GM18873 (cell line): ENCODE results near the gene AJAP1.
"Not testable (repeated sequence)": the region's sequence is repeated elsewhere in the genome, so short reads cannot be mapped to it uniquely, and the experiment has no call there.

Experiments used
- ATAC-seq: cut with Tn5 transposase; IDR thresholded peaks from one replicate; pipeline ENCODE4 v1.9.1; 2021; ENCODE audit warnings: mild to moderate bottlenecking, moderate library complexity, moderate number of reproducible peaks; ENCODE audit not compliant: unreplicated experiment, low FRiP score

The AJAP1 gene

DNA sequence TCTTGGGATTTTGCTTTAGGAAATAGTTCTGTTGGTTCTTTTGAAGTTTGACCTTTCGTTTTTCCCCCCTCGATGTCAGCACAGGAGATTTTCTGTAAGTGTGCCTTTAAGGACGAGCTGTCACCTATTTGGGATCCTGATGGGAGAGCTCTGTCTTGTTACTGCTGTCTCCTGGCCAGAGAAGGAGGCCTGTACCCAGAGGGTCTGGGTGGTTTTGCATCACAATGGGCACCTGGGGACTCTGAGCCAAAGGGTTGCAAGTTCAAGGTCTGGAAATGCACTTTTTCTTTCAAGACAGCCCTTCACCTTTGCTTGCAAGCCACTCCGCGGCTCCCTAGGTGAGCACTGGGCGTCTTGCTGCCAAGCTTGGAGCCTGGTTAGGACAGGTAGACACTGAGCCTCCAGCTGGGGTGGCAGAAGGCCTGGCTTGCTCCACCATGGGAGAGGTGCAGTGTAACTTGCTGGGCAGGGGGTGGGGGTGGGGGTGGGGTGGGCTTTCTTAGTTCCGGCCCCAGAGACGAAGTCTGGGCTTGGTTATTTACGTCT lies 2.9 kb downstream of the AJAP1 start:
- ATAC-seq: no peak

DNA sequence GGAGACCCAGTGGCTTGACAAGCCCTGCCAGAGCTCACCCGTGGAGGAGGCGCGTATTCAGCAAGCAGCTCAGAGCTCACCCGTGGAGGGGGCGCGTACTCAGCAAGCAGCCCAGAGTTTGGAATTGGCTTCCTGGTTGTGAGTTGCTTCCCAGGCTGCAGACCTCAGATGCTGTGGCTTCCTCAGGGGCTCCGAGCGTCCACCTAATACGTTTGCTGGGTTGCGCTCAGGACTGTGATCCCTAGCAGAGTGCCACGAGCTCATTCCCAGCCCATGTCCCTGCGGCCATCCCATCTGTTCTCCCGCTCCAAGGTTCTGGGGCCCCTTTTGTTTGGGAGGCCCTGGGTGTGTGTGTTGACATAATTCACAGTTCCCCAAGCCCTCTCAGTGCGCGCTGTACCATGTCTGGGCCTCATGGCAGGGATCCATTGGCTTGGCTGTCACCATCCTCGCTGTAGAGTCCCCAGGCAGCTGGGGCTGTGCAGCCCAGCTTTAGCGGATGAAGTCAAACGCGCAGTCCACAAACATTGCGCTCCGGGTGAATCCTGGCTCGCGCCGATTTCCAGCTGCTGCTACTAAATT lies 3.6 kb downstream of the AJAP1 start:
- ATAC-seq: no peak

DNA sequence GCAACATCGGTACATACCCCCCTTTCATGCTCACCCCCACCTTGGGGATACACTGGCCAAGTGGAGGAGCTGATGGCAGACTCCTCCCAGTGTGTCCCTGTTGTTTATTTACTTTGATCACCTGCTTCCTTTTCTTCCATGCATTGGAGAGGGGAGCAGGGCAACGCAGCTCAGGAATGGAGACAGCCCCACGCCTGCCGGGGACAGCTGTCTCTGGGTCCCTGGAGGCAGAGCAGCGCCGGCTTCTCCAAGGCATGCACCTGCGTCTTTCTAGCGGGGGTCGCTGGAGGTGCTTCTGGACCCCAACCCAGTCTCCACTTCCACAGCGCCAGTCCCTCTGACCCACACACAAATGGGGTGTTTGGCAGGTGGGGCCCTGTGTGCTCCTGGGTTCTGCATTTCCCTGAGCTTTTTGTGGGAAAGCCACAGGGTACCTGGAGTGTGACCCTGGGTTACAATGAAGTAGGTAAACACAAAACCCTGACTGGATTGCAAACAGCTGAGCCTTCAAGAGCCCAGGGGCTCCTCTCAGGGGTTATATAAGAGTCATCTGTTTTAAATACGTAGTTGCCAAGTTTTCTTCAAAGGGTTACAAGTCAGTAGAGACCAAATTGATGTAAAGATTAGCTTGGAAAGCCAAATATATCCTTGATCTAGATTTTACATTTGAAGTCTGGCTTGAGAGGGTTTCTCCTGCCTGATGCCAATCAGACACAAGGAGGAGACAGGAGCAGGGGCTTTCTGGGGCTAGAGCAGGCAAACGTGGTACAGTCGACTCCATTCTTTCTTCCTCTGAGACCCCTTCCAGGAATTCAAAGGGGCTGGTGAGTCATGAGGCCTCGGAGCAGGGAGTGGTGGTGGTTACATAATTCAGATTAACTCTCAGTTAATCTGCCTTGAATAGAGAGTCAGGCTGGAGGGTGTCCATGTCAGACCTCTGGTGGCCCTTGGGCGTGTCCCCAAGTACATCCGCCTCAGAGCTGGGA lies 4.5 kb downstream of the AJAP1 start:
- no peak for ATAC-seq

DNA sequence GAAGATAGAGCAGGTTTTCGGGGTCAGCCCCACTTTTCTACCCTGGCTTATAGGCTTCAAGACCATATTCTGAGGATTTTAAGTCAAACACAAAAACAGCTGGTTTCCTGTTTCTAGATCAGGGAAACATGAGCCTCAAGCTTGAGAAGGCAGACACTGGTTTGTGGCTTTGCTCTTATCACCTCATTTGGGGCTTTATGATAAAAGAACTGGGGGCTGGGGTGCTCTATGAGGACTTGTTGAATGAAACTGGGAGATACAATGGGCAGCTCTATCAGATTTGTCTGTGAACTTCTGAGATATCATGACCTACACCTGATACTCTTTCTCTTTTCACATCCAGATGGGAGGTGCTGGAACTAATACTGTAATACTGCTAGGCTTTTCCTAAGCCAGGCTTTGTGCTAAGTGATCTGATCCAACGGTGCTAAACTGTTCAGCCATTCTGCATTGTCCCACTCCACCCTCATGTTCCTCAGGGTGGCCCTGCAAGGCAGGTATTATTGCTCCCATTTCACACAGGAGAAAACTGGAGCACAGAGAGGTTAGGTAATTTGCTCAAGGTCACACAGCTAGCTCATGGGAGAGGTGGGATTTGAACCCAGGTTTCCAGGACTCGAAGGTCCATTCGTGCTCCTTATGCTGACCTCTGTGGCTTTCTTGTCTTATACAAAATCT lies 6.6 kb downstream of the AJAP1 start:
- no peak for ATAC-seq

DNA sequence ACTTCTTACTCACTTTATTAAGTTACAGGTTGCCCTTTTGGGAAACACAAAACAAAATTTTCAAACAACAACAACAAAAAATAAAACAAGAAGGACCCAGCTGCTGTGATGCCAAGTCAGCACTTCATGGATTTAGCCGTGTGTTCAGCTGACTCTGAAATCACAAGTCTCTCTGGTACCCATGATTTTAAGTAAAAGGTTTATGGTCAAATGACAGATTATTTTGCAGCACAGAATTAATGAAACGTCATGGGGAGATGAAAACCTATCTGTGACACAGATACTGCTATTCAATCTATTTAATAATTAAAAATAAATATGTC lies 7.1 kb downstream of the AJAP1 start:
- no peak for ATAC-seq

DNA sequence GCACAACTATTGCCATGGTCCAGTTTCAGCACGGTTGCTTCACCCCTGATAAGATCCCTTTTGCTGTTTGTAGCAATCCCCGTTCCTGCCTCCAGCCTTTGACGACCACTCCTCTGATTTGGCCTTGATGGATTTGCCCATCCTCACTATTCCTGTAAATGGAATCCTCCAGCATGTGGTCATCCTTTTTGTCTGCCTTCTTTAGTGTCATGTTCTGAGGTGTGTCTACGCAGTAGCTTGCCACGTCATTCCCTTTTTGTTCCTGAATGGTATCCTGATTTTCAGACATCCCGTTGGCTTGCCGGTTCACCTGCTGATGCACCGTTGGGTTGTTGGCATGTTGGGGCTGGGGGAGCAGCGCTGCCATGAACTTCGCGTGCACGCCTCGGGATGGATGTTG lies 7.8 kb downstream of the AJAP1 start:
- ATAC-seq: no peak

- ATAC-seq: no peak
These were observed 8.3 kb downstream of the AJAP1 start for GRCh38 chr1:4662723-4663122.

DNA sequence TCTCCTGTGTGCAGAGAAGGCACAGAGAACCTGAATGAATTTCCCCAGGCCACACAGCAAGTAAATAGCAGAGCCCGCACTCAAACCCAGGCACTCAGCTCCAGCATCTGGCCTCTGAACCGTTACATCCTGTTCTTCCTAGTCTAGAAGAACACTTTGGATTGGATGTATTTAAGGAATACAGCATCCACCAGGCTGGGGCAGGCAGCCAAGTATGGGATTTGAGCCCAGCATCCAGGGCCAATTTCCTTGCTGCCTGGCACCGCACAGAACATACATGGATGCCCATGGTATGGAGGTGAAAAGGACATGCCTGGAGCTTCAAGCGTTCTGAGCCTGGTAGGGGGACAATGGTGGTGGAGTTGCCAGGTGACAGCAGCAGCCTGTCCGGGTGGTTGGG lies 9.7 kb downstream of the AJAP1 start:
- ATAC-seq: no peak

GRCh38 chr1:4664606-4665005 lies 10.2 kb downstream of the AJAP1 start:
- ATAC-seq: no peak

DNA sequence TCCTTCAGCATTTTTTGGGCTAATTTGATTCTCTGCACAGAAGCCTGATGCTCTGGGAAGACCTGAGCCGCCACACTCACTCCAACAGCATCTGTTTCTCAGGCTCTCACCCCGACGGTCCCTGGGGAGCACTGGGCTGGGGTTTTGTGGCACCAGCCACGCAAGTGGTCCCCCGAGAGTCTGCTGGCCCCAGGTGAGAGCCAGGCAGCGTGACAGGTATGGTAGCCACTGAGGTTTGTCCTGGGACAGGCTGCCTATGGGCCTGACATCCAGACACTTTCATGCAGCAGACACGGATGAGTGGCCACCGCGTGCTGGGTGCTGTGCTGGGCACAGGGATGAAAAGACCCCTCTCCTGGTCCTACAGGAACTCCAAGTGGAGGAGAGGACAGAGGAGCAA lies 11.0 kb downstream of the AJAP1 start:
- no peak for ATAC-seq

GRCh38 chr1:4666683-4667082 lies 12.3 kb downstream of the AJAP1 start:
- ATAC-seq: not testable (repeated sequence)

DNA sequence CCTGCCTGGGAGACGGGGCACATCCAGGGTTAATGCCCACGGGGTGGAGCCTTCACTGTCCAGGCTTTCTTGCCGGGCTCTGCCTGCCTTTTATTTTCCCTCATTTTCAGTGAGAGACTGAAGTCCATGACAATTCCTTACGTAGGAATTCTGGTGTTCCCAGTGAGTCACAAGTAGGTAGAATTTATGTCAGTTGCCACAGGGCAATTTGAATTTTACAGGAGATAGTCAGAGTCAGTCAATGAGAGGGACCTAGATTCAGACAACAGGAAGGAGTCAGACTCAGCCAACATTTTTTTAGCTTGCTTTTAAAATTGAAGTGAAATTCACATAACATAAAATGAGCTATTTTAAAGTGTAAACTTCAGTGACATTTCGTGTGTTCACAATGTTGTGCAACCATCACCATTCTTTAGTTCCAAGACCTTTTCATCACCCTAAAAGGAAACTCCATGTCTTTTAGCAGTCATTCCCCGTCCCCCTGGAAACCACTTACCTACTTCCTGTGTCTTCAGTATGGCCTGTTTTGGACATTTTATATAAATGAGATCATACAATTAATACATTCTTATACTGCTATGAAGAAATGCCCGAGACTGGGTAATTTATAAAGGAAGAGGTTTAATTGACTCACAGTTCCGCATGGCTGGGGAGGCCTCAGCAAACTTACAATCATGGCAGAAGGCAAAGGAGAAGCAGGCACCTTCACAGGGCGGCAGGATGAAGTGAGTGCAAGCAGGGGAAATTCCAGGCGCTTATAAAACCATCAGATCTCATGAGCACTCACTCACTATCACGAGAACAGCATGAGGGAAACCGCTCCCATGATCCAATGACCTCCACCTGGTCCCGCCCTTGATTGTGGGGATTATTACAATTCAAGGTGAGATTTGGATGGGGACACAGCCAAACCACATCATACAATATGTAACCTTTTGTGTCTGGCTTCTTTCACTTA lies 14.6 kb downstream of the AJAP1 start:
- ATAC-seq: no peak

GRCh38 chr1:4670265-4670664 lies 15.9 kb downstream of the AJAP1 start:
- ATAC-seq: no peak

DNA sequence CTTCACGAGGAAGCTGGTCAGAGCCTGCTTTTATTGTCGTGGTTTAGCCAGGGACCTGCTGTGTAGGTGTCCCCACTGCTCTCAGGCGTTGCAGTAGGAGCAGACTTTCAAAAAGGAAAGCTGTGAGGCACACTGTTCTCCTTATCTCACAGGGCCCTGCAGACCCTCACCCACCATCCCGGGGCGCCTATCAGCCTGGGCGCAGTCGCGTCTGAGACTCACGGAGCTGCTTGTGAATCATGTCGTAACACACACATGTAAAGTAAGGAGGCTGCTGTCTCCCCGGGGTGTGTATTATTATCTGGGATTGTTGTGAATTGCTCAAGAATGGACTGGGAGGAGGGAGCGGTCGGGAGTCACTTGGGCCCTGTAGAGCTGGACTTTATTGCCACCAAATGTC lies 17.4 kb downstream of the AJAP1 start:
- no peak for ATAC-seq

- ATAC-seq: no peak
These were observed 19.1 kb downstream of the AJAP1 start for GRCh38 chr1:4673494-4673893.

GRCh38 chr1:4674117-4674516 lies 19.7 kb downstream of the AJAP1 start:
- ATAC-seq: no peak

- ATAC-seq: no peak
These were observed 20.3 kb downstream of the AJAP1 start for GRCh38 chr1:4674676-4675075.

GRCh38 chr1:4675454-4676186 lies 21.2 kb downstream of the AJAP1 start:
- no peak for ATAC-seq

DNA sequence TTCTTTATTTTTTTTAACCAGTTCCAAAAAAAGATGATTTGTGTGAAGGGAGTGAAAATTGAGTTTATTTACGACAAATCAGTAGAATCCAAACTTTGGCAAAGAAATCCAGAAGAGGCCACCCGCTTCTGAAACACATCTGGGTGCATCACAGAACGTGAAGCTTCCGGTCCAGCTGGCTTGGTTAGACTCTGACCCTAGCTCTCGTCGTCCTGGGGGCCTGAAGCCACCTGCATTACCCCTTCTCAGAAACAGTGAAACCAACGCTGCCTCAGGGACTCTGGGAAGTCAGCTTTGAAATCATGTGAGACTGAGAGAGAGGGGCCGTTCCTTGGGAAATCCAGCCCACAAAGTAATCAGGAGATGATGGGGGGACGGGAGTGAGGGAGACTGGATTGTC lies 21.8 kb downstream of the AJAP1 start:
- ATAC-seq: no peak

DNA sequence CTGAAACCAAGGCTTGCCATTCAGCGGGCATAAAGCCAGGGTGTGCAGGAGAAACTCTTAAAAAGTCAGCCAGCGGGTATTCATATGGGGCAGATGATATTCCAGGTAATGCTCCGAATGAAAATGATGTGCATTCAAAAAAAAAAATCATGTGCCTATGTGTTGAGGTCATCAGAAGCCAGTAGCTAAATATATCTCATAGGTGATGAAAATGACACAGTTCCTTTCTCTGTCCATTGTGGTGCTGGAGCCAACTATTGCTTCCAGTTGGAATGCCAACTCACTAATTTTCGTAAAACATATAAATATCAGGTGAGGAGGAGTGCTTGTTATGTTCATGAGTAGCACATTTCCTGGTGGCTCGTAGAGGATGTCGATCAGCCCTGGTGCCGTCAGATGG lies 23.2 kb downstream of the AJAP1 start:
- ATAC-seq: no peak
